ENCODE measurements around the gene CMSS1. TPM values are rescaled to one million over a fixed set of nuclear protein-coding genes. Genes with fewer than 3 reads are reported as not detected.

CMSS1 gene
- polyA plus RNA-seq, 1 of the 3 experiments (the other 2 are of a cell fraction), result 9.1 TPM

DNA sequence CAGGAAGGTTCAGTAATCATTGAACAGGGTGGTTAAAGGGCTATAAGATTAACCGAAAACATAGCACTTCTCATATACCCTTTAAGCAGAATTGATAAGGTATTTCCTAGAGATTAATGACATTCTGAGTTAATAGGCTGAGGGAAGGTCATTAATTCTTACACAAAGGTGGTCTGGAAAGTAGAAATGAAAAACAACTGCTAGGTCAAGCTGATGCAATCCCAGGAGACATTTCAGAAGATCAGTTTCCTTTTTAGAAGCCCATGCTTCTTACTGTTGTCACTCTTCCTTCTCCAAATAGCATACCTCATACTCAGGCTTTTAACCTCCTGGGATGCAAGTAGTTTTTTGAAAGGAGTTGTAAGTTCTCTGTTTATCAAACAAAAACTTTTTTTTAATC lies 287.8 kb downstream of the CMSS1 start:
- Histone ChIP-seq H4K20me1 (ENCODE audit: insufficient read depth) (no peaks in the 10 kb centered on the region), H3K4me3 (ENCODE audit: low read depth in 2 of 2, low read length in 1 of 2) (no peak overlapping the region), H3K4me1 (ENCODE audit: control insufficient read depth in 1 of 2, insufficient read depth in 2 of 2, low read depth in 1 of 2, low read length in 1 of 2) (peaks cover 0 to 27% of the 10 kb centered on the region in 2 experiments; a peak in 3 of 4 replicates), H3F3A (replicated peaks; ENCODE audit: insufficient read depth) (no peaks in the 10 kb centered on the region), H3K36me3 (replicated peaks in 1 of 2; ENCODE audit: control insufficient read depth in 1 of 2, insufficient read depth in 2 of 2, low read length in 1 of 2) (no peaks in the 10 kb centered on the region), H3K9me3 (no peaks in the 10 kb centered on the region), H3K27me3 (ENCODE audit: insufficient read depth) (no peaks in the 10 kb centered on the region), H3K4me2 (no peak overlapping the region), H3K79me2 (ENCODE audit: insufficient read depth) (no peaks in the 10 kb centered on the region), H3K9ac (no peak overlapping the region), H3K27ac (ENCODE audit: low read depth in 2 of 2, low read length in 1 of 2) (0 out of 4 replicates have a peak overlapping the region, but pooled peaks of 1 of the 2 experiments have one; percentile 3), H3K9me2 (no peaks in the 10 kb centered on the region), H2AFZ (ENCODE audit: low read depth) (no peak overlapping the region; the same call in 1 of the 2 replicates)
- 90% methylated on average over 1 of the region's 1 CpG for WGBS (ENCODE audit: low lambda C conversion rate)
- DNase-seq, result no peak
- POLR2A ChIA-PET, result no interaction called here
- TF ChIP-seq, protein P1, sequence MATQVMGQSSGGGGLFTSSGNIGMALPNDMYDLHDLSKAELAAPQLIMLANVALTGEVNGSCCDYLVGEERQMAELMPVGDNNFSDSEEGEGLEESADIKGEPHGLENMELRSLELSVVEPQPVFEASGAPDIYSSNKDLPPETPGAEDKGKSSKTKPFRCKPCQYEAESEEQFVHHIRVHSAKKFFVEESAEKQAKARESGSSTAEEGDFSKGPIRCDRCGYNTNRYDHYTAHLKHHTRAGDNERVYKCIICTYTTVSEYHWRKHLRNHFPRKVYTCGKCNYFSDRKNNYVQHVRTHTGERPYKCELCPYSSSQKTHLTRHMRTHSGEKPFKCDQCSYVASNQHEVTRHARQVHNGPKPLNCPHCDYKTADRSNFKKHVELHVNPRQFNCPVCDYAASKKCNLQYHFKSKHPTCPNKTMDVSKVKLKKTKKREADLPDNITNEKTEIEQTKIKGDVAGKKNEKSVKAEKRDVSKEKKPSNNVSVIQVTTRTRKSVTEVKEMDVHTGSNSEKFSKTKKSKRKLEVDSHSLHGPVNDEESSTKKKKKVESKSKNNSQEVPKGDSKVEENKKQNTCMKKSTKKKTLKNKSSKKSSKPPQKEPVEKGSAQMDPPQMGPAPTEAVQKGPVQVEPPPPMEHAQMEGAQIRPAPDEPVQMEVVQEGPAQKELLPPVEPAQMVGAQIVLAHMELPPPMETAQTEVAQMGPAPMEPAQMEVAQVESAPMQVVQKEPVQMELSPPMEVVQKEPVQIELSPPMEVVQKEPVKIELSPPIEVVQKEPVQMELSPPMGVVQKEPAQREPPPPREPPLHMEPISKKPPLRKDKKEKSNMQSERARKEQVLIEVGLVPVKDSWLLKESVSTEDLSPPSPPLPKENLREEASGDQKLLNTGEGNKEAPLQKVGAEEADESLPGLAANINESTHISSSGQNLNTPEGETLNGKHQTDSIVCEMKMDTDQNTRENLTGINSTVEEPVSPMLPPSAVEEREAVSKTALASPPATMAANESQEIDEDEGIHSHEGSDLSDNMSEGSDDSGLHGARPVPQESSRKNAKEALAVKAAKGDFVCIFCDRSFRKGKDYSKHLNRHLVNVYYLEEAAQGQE (IDR thresholded peaks at IDR 0.05; ENCODE audit: low read depth, low read length), result no peak
- TF ChIP-seq TCF12 (IDR thresholded peaks at IDR 0.05) (no peak), CHD2 (IDR thresholded peaks at IDR 0.05; ENCODE audit: low read length, partially characterized antibody) (no peak), RFX5 (IDR thresholded peaks at IDR 0.05; ENCODE audit: low read length) (no peak), TEAD4 (IDR thresholded peaks at IDR 0.05; ENCODE audit: borderline replicate concordance, insufficient read depth) (no peak), TAF1 (IDR thresholded peaks at IDR 0.05; ENCODE audit: borderline replicate concordance, low read depth, low read length) (no peak), MEF2A (IDR thresholded peaks at IDR 0.05; ENCODE audit: borderline replicate concordance, low read depth) (no peak), FOXJ3 (CRISPR knock-in tag; IDR thresholded peaks at IDR 0.05) (no peak), YY1 (IDR thresholded peaks at IDR 0.05; ENCODE audit: low read depth) (no peak), JUND (IDR thresholded peaks at IDR 0.05) (no peak), EZH2phosphoT487 (IDR thresholded peaks at IDR 0.05; ENCODE audit: borderline replicate concordance, low read depth) (no peak), SMC3 (IDR thresholded peaks at IDR 0.05; ENCODE audit: low read depth, low read length) (no peak)
- TF ChIP-seq, protein P2, sequence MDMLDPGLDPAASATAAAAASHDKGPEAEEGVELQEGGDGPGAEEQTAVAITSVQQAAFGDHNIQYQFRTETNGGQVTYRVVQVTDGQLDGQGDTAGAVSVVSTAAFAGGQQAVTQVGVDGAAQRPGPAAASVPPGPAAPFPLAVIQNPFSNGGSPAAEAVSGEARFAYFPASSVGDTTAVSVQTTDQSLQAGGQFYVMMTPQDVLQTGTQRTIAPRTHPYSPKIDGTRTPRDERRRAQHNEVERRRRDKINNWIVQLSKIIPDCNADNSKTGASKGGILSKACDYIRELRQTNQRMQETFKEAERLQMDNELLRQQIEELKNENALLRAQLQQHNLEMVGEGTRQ (IDR thresholded peaks at IDR 0.05; ENCODE audit: borderline replicate concordance, low read depth, low read length), result no peak
- TF ChIP-seq, protein P3, sequence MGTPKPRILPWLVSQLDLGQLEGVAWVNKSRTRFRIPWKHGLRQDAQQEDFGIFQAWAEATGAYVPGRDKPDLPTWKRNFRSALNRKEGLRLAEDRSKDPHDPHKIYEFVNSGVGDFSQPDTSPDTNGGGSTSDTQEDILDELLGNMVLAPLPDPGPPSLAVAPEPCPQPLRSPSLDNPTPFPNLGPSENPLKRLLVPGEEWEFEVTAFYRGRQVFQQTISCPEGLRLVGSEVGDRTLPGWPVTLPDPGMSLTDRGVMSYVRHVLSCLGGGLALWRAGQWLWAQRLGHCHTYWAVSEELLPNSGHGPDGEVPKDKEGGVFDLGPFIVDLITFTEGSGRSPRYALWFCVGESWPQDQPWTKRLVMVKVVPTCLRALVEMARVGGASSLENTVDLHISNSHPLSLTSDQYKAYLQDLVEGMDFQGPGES (IDR thresholded peaks at IDR 0.05; ENCODE audit: low read depth, low read length), result no peak
- CTCF ChIA-PET, result interaction anchor here (0.8 to 2.2 kb wide), 5 partner anchors 33 to 485 kb away, joined by 3 to 7 read pairs (median 3); no protein-coding TSS in a partner anchor

Measured in SK-N-SH (cell line).